ENCODE results near the gene NPAT. TPM values are rescaled to one million over a fixed set of nuclear protein-coding genes. Genes with fewer than 3 reads are reported as not detected.
A peak's percentile ranks its signal among the peaks of the same experiment; 100 is the strongest.

Gene NPAT
- total and polyA plus RNA-seq, 8 donors: 1.4 to 10.0 (median 4.9) TPM

- peak in 1 of 4 donors; percentile 47 for ATAC-seq
Measured at GRCh38 chr11:108199446-108200321, 22.8 kb downstream of the NPAT start.

GRCh38 chr11:108198833-108199232 is 23.6 kb downstream of the NPAT start:
- H3K4me3 ChIP-seq: no peak overlapping the region
- H3K27ac ChIP-seq: no peak overlapping the region
- FAIRE-seq (no peak), DNase-seq (no peak), ATAC-seq (peak in 1 of 4 donors; percentile 39)
- peaks cover 0 to 13% (median 0%) of the 10 kb centered on the region in 3 donors for H3K36me3 ChIP-seq
- intact Hi-C loops (cut with DNase I): no loop called here
- 91 to 92% methylated on average over 8 of the region's 8 CpGs for WGBS, 2 donors
- H3K27me3 ChIP-seq: no peaks in the 10 kb centered on the region
- no peaks in the 10 kb centered on the region for H3K9me3 ChIP-seq
- peaks cover 0 to 9% (median 0%) of the 10 kb centered on the region in 3 donors for H3K4me1 ChIP-seq
- TF ChIP-seq, protein P1, sequence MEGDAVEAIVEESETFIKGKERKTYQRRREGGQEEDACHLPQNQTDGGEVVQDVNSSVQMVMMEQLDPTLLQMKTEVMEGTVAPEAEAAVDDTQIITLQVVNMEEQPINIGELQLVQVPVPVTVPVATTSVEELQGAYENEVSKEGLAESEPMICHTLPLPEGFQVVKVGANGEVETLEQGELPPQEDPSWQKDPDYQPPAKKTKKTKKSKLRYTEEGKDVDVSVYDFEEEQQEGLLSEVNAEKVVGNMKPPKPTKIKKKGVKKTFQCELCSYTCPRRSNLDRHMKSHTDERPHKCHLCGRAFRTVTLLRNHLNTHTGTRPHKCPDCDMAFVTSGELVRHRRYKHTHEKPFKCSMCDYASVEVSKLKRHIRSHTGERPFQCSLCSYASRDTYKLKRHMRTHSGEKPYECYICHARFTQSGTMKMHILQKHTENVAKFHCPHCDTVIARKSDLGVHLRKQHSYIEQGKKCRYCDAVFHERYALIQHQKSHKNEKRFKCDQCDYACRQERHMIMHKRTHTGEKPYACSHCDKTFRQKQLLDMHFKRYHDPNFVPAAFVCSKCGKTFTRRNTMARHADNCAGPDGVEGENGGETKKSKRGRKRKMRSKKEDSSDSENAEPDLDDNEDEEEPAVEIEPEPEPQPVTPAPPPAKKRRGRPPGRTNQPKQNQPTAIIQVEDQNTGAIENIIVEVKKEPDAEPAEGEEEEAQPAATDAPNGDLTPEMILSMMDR (IDR thresholded peaks at IDR 0.05): no peak

More at GRCh38 chr11:108199446-108200321, 22.8 kb downstream of the NPAT start:
- TF ChIP-seq, protein P1 (IDR thresholded peaks at IDR 0.05): no peak
- Histone ChIP-seq H3K4me1 (peaks cover 0 to 9% (median 0%) of the 10 kb centered on the region in 3 donors), H3K9me3 (no peaks in the 10 kb centered on the region), H3K27me3 (no peaks in the 10 kb centered on the region), H3K27ac (no peak overlapping the region), H3K4me3 (no peak overlapping the region), H3K36me3 (peaks cover 0 to 7% (median 0%) of the 10 kb centered on the region in 3 donors)
- no peak for DNase-seq
- intact Hi-C loops (cut with DNase I): no loop called here
- WGBS, 2 donors: 86 to 91% methylated on average over 12 of the region's 12 CpGs
- FAIRE-seq: no peak

GRCh38 chr11:108197351-108197750 is 25.1 kb downstream of the NPAT start:
- intact Hi-C loops (cut with DNase I): no loop called here
- Histone ChIP-seq H3K4me1 (peaks cover 0 to 9% (median 0%) of the 10 kb centered on the region in 3 donors), H3K27ac (no peak overlapping the region), H3K36me3 (peaks cover 0 to 13% (median 0%) of the 10 kb centered on the region in 3 donors), H3K27me3 (no peaks in the 10 kb centered on the region), H3K9me3 (no peaks in the 10 kb centered on the region), H3K4me3 (no peak overlapping the region)
- DNase-seq: no peak
- peak; percentile 48 to 76 (median 64) for ATAC-seq
- no peak for FAIRE-seq
- TF ChIP-seq, protein P1 (IDR thresholded peaks at IDR 0.05): no peak

GRCh38 chr11:108196901-108197300 is 25.5 kb downstream of the NPAT start:
- H3K4me1 ChIP-seq: peaks cover 0 to 9% (median 0%) of the 10 kb centered on the region in 3 donors
- DNase-seq (no peak), ATAC-seq (no peak), FAIRE-seq (no peak)
- intact Hi-C loops (cut with DNase I): no loop called here
- H3K9me3 ChIP-seq: no peaks in the 10 kb centered on the region
- no peak overlapping the region for H3K4me3 ChIP-seq
- no peaks in the 10 kb centered on the region for H3K27me3 ChIP-seq
- TF ChIP-seq, protein P1 (IDR thresholded peaks at IDR 0.05): no peak
- H3K27ac ChIP-seq: no peak overlapping the region
- H3K36me3 ChIP-seq: peaks cover 0 to 13% (median 0%) of the 10 kb centered on the region in 3 donors
- 75 to 83% methylated on average over 3 of the region's 3 CpGs for WGBS, 2 donors

- H3K4me1 ChIP-seq: peaks cover 0 to 9% (median 0%) of the 10 kb centered on the region in 3 donors
- H3K9me3 ChIP-seq: no peaks in the 10 kb centered on the region
- ATAC-seq: no peak
- H3K27ac ChIP-seq: no peak overlapping the region
- DNase-seq: no peak
- intact Hi-C loops (cut with DNase I): no loop called here
- TF ChIP-seq, protein P1 (IDR thresholded peaks at IDR 0.05): no peak
- peaks cover 0 to 20% (median 6%) of the 10 kb centered on the region in 3 donors for H3K36me3 ChIP-seq
- FAIRE-seq: no peak
- no peaks in the 10 kb centered on the region for H3K27me3 ChIP-seq
- no peak overlapping the region for H3K4me3 ChIP-seq
Measured at GRCh38 chr11:108193725-108194124, 28.7 kb downstream of the NPAT start.

Data from pancreas (tissue), 10 donors.